A673 (cell line): ENCODE measurements around the gene ATP6V1D.

Experiments used
- EZH2 ChIP-seq: fragments of 200-600 bp; sonication (generic); IDR thresholded peaks from 2 replicates; pipeline ENCODE4 v1.6.1; 2017; ENCODE audit warnings: borderline replicate concordance, low read depth, mild to moderate bottlenecking, mixed read lengths, antibody characterized with exemption, low read length; ENCODE audit not compliant: poor library complexity, severe bottlenecking
- TF ChIP-seq, protein P1 (sequence below): fragments of 300-800, 200-600 bp; sonication (generic); conservative IDR thresholded peaks from 2 replicates; pipeline ENCODE4 v1.5.1; 2017; ENCODE audit warnings: low read depth, mild to moderate bottlenecking, antibody characterized with exemption, low read length, moderate library complexity, mixed read lengths

- no peak for TF ChIP-seq EZH2
- TF ChIP-seq, protein P1, sequence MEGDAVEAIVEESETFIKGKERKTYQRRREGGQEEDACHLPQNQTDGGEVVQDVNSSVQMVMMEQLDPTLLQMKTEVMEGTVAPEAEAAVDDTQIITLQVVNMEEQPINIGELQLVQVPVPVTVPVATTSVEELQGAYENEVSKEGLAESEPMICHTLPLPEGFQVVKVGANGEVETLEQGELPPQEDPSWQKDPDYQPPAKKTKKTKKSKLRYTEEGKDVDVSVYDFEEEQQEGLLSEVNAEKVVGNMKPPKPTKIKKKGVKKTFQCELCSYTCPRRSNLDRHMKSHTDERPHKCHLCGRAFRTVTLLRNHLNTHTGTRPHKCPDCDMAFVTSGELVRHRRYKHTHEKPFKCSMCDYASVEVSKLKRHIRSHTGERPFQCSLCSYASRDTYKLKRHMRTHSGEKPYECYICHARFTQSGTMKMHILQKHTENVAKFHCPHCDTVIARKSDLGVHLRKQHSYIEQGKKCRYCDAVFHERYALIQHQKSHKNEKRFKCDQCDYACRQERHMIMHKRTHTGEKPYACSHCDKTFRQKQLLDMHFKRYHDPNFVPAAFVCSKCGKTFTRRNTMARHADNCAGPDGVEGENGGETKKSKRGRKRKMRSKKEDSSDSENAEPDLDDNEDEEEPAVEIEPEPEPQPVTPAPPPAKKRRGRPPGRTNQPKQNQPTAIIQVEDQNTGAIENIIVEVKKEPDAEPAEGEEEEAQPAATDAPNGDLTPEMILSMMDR = peak; percentile 55
Measured at GRCh38 chr14:67335781-67336180, 23.8 kb downstream of the ATP6V1D start.
